DND-41 (cell line): ENCODE measurements around the gene DGKI.
"Not testable (repeated sequence)": the region's sequence is repeated elsewhere in the genome, so short reads cannot be mapped to it uniquely, and the experiment has no call there.

Experiments
- ATAC-seq: fragments of 200-7000 bp; cut with Tn5 transposase; 3 replicates; pipeline ENCODE4 v1.9.1; 2021; ENCODE audit warnings: low read depth; ENCODE audit not compliant: insufficient read depth
- DNase-seq: peaks from one replicate; pipeline ENCODE4 v3.0.0-alpha.2; 2020
- H2AFZ ChIP-seq: 2 replicates; pipeline ENCODE4 v1.6.0; 2012; ENCODE audit warnings: low read depth, low read length
- H3K27ac ChIP-seq: 2 replicates; pipeline ENCODE4 v1.5.1; 2012; ENCODE audit warnings: low read length, inconsistent platforms
- H3K27me3 ChIP-seq: fragments of 200-600 bp; sonication (generic); 2 replicates; pipeline ENCODE4 v1.6.0; 2012; ENCODE audit warnings: low read length, mild to moderate bottlenecking, inconsistent platforms; ENCODE audit not compliant: insufficient read depth, poor library complexity
- H3K36me3 ChIP-seq: 2 replicates; pipeline ENCODE4 v1.5.1; 2012; ENCODE audit warnings: low read length, inconsistent platforms; ENCODE audit not compliant: insufficient read depth
- H3K4me1 ChIP-seq: 2 replicates; pipeline ENCODE4 v1.5.1; 2012; ENCODE audit warnings: mild to moderate bottlenecking, low read length; ENCODE audit not compliant: insufficient read depth
- H3K4me2 ChIP-seq: 2 replicates; pipeline ENCODE4 v1.6.0; 2012; ENCODE audit warnings: mild to moderate bottlenecking, moderate library complexity, low read length, inconsistent platforms; ENCODE audit not compliant: insufficient read depth
- H3K4me3 ChIP-seq, 2 experiments: fragments of 200-600 bp in 1 of 2; shearing (Covaris generic) in 1 of 2; 2 replicates each; pipeline ENCODE4 v1.5.1; 2012 to 2016; ENCODE audit warnings: inconsistent platforms in 2 of 2, low read length in 2 of 2, mild to moderate bottlenecking in 2 of 2, low read depth in 1 of 2, moderate library complexity in 1 of 2
- H3K79me2 ChIP-seq: 2 replicates; pipeline ENCODE4 v1.6.0; 2012; ENCODE audit warnings: low read length, inconsistent platforms; ENCODE audit not compliant: insufficient read depth
- H3K9ac ChIP-seq: 2 replicates; pipeline ENCODE4 v1.6.0; 2012; ENCODE audit warnings: low read depth, mild to moderate bottlenecking, inconsistent platforms, low read length, moderate library complexity
- H3K9me3 ChIP-seq: 2 replicates; pipeline ENCODE4 v1.5.1; 2012; ENCODE audit warnings: low read length, moderate library complexity, mild to moderate bottlenecking, inconsistent platforms; ENCODE audit not compliant: insufficient read depth, severe bottlenecking
- H4K20me1 ChIP-seq: 2 replicates; pipeline ENCODE4 v1.6.0; 2012; ENCODE audit warnings: low read length; ENCODE audit not compliant: insufficient read depth
- CTCF ChIP-seq: IDR thresholded peaks from 2 replicates; pipeline ENCODE4 v1.5.1; 2012; ENCODE audit warnings: borderline replicate concordance, low read length, moderate library complexity, mild to moderate bottlenecking; ENCODE audit not compliant: poor library complexity, severe bottlenecking; ENCODE audit errors: extremely low read depth
- EZH2 ChIP-seq: IDR thresholded peaks from 3 replicates; pipeline ENCODE4 v1.6.1; 2012; ENCODE audit warnings: borderline replicate concordance, low read depth, mild to moderate bottlenecking, moderate library complexity, low read length, inconsistent platforms; ENCODE audit not compliant: severe bottlenecking

Gene DGKI

GRCh38 chr7:137715121-137715520 lies 131.7 kb downstream of the DGKI start:
- no peak overlapping the region for H3K9ac ChIP-seq
- H3K4me3 ChIP-seq, result no peak overlapping the region
- H3K9me3 ChIP-seq, result no peaks in the 10 kb centered on the region
- no peak overlapping the region for H3K4me2 ChIP-seq
- no peak for TF ChIP-seq EZH2
- no peak for TF ChIP-seq CTCF
- no peaks in the 10 kb centered on the region for H4K20me1 ChIP-seq
- H3K27me3 ChIP-seq, result peaks cover 3% of the 10 kb centered on the region
- DNase-seq (no peak), ATAC-seq (no peak)
- H3K36me3 ChIP-seq, result no peaks in the 10 kb centered on the region
- no peaks in the 10 kb centered on the region for H3K4me1 ChIP-seq
- no peaks in the 10 kb centered on the region for H3K79me2 ChIP-seq
- H2AFZ ChIP-seq, result no peak overlapping the region
- H3K27ac ChIP-seq, result no peak overlapping the region

DNA sequence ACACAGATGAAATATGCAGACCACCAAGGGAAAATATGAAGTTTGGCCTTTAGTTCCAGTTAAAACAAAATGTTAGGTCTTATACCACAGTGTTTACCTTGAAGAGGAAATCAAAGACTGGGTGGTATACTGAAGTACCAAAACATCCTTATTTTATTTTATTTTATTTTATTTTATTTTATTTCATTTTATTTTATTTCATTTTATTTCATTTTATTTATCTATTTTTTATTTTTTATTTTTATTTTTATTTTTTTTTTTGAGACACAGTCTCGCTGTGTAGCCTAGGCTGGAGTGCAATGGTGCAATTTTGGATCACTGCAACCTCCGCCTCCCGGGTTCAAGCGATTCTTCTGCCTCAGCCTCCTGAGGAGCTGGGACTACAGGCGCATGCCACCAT lies 140.4 kb downstream of the DGKI start:
- not testable (repeated sequence) for H3K27me3 ChIP-seq, H3K79me2 ChIP-seq, ATAC-seq, H3K4me2 ChIP-seq, H2AFZ ChIP-seq, H3K4me1 ChIP-seq, H3K9ac ChIP-seq, DNase-seq, H4K20me1 ChIP-seq, H3K27ac ChIP-seq, H3K36me3 ChIP-seq, H3K9me3 ChIP-seq, H3K4me3 ChIP-seq

GRCh38 chr7:137704723-137705122 lies 142.1 kb downstream of the DGKI start:
- H3K27me3 ChIP-seq, result no peaks in the 10 kb centered on the region
- DNase-seq, result no peak
- no peaks in the 10 kb centered on the region for H3K4me1 ChIP-seq
- H3K79me2 ChIP-seq, result no peaks in the 10 kb centered on the region
- H3K9ac ChIP-seq, result no peak overlapping the region
- no peak overlapping the region for H3K4me2 ChIP-seq
- H4K20me1 ChIP-seq, result no peaks in the 10 kb centered on the region
- no peak overlapping the region for H3K27ac ChIP-seq
- H2AFZ ChIP-seq, result no peak overlapping the region
- H3K36me3 ChIP-seq, result no peaks in the 10 kb centered on the region
- no peak for ATAC-seq
- no peak overlapping the region for H3K4me3 ChIP-seq
- no peak for TF ChIP-seq EZH2
- TF ChIP-seq CTCF, result no peak
- H3K9me3 ChIP-seq, result no peaks in the 10 kb centered on the region

- Histone ChIP-seq H3K9me3 (no peaks in the 10 kb centered on the region), H4K20me1 (no peaks in the 10 kb centered on the region), H2AFZ (no peak overlapping the region), H3K27me3 (no peaks in the 10 kb centered on the region), H3K36me3 (no peaks in the 10 kb centered on the region), H3K9ac (no peak overlapping the region), H3K79me2 (no peaks in the 10 kb centered on the region), H3K27ac (no peak overlapping the region), H3K4me3 (no peak overlapping the region), H3K4me2 (no peak overlapping the region), H3K4me1 (no peaks in the 10 kb centered on the region)
- DNase-seq (no peak), ATAC-seq (no peak)
- TF ChIP-seq CTCF (no peak), EZH2 (no peak)
Observed at GRCh38 chr7:137703291-137704010, 143.3 kb downstream of the DGKI start.
